Pancreas (tissue), 10 donors: Measurements from ENCODE around the gene CPT1A. TPM values are rescaled to one million over a fixed set of nuclear protein-coding genes. Genes with fewer than 3 reads are reported as not detected.

Experiments
- ATAC-seq, 4 donors: fragments of 200-7000 bp; cut with Tn5 transposase; one replicate each; pipeline versions ENCODE4 v1.8.0 to v1.9.1; 2020; ENCODE audit warnings: mild to moderate bottlenecking in 4 of 4, moderate library complexity in 4 of 4
- DNase-seq, 6 donors: peaks; one replicate each; pipeline ENCODE4 v3.0.0-alpha.2; 2020
- FAIRE-seq: peaks from 2 replicates; lab custom pipeline; 2012; peaks lifted over from hg19 to GRCh38; lab: Jason Lieb, UNC
- H3K27ac ChIP-seq, 4 donors: fragments of 200-600 bp; sonication (generic); 1 replicate in 3 of 4; 2 replicates in 1 of 4; pipeline versions ENCODE4 v1.5.0 to v1.8.0; 2020
- H3K27me3 ChIP-seq, 4 donors: fragments of 200-600 bp; one replicate each; pipeline ENCODE4 v1.8.0; 2021
- H3K36me3 ChIP-seq, 3 donors: fragments of 200-600 bp; sonication (generic) in 1 of 3; one replicate each; pipeline versions ENCODE4 v1.5.0 to v1.8.0; 2020 to 2021
- H3K4me1 ChIP-seq, 3 donors: fragments of 200-600 bp; one replicate each; pipeline ENCODE4 v1.8.0; 2021
- H3K4me3 ChIP-seq, 4 donors: fragments of 200-600 bp; sonication (generic) in 2 of 4; one replicate each; pipeline versions ENCODE4 v1.5.0 to v1.8.0; 2020 to 2021
- H3K9me3 ChIP-seq, 4 donors: fragments of 200-600 bp; one replicate each; pipeline ENCODE4 v1.8.0; 2021
- WGBS, 2 donors: extraction: QIAGEN DNeasy Blood & Tissue Kit; methylation state at CpG; one replicate each; pipeline ENCODE4 v1.1.7; 2013; 5-methylcytosine and 5-hydroxymethylcytosine counted together
- intact Hi-C, 3 donors: fragments of 100-400 bp; cut with DNase I; formaldehyde crosslinking; loops; one replicate each; pipeline versions ENCODE4 v1.11.1 to v1.14.2; 2022
- polyA plus RNA-seq, 2 donors: library from polyadenylated mRNA; stranded (reverse); fragments of 200-250 nt; gene quantifications; one replicate each; pipeline ENCODE4 v1.2.3, GENCODE V29; 2013
- total RNA-seq, 6 donors: library from RNA; stranded (reverse); fragmentation: NEBNext Ultra II Directional in 4 of 6; extraction: Animal tissue kit (Norgen Biotek cat#: 25700) in 4 of 6; gene quantifications; one replicate each; pipeline versions ENCODE4 v1.2.1 to v1.2.4, GENCODE V29; 2021 to 2023
- TF ChIP-seq, protein P1 (sequence below), 4 donors: fragments of 200-600 bp; sonication (generic) in 3 of 4; IDR thresholded peaks; one replicate each; pipeline versions ENCODE4 v1.5.0 to v1.8.0; 2021; ENCODE audit warnings: antibody characterized with exemption in 4 of 4
- donor health status: healthy with polysubstance abuse.
- donor health status: DM: no; HTN: no; CAD: no; lungs with moderate emphysema.
- donor health status: DM: no; HTN: no; CAD: no.
- donor health status: control.
- donor health status: control.
- donor health status: Bipolar disorder and iron deficiency.
- donor health status: DM: yes; HTN: yes; CAD: no.
- donor health status: DM: no; HTN: no; CAD: no.
- donor health status: DM: no; HTN: no; CAD: no.
- donor health status: DM: yes; HTN: yes; CAD: no.

CPT1A gene
- total and polyA plus RNA-seq, 8 donors, result 9.5 to 33.7 (median 20.5) TPM

DNA sequence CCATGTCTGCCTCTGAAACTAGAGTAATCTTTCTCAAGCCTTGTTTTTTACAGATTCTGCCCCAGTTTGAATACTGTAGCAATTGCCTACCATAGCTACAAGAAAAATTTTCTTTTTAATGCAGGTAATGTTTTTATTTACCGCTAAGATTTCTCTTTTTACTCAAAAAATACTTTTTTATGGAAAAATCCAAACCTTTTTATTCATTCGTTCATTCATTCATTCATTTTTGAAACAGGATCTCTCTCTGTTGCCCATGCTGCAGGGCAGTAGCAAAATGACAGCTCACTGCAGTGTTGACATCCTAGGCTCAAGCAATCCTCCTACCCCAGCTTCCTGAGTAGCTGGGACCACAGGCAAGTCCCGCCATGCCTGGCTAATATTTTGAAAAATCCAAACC is 2.7 kb upstream of the CPT1A start:
- Histone ChIP-seq H3K4me3 (peak overlapping the region in 2 of 4 donors; percentile 11 to 64), H3K27ac (peak overlapping the region; percentile 50 to 71 (median 60)), H3K9me3 (no peaks in the 10 kb centered on the region), H3K27me3 (no peaks in the 10 kb centered on the region), H3K36me3 (no peaks in the 10 kb centered on the region), H3K4me1 (peaks cover 0 to 13% (median 0%) of the 10 kb centered on the region in 3 donors)
- DNase-seq (no peak), FAIRE-seq (no peak), ATAC-seq (no peak)
- TF ChIP-seq, protein P1, sequence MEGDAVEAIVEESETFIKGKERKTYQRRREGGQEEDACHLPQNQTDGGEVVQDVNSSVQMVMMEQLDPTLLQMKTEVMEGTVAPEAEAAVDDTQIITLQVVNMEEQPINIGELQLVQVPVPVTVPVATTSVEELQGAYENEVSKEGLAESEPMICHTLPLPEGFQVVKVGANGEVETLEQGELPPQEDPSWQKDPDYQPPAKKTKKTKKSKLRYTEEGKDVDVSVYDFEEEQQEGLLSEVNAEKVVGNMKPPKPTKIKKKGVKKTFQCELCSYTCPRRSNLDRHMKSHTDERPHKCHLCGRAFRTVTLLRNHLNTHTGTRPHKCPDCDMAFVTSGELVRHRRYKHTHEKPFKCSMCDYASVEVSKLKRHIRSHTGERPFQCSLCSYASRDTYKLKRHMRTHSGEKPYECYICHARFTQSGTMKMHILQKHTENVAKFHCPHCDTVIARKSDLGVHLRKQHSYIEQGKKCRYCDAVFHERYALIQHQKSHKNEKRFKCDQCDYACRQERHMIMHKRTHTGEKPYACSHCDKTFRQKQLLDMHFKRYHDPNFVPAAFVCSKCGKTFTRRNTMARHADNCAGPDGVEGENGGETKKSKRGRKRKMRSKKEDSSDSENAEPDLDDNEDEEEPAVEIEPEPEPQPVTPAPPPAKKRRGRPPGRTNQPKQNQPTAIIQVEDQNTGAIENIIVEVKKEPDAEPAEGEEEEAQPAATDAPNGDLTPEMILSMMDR (IDR thresholded peaks at IDR 0.05), result no peak
- WGBS, 2 donors, result 74 to 76% methylated on average over 3 of the region's 3 CpGs
- intact Hi-C loops, result no loop called here

DNA sequence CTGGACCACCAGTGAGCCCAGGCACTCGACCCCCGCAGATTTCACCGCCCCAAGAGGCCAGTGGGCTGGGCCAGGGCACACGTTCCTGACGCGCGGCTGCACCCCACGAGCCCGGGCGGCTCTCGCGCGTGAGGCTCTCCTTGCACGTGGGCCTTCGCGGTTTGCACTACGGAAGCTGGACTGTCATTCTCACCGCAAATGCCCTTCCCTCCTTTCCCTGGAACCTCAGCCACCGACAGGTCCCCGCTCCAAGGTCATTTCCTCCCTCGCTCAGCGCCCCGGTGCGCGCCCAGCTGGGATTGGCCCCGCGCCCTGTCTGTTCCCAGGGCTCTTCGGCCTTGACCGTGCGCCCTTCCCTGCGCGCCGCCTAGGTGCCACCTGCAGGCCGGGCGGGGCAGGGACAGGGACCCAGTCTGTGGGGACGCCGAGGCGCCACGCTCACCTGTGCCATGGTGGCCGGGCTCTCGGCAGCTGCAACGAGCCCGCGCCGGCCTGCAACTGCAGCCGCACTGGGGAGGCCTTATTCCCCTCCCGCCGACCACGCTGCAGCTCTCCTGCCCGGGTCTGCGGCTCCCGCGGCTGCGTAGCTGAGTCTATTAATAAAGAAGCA is 2.1 kb upstream of the CPT1A start:
- WGBS, 2 donors, result 4 to 5% methylated on average over 54 of the region's 54 CpGs
- peak; percentile 89 to 98 (median 95) for DNase-seq
- Histone ChIP-seq H3K36me3 (no peaks in the 10 kb centered on the region), H3K27me3 (no peaks in the 10 kb centered on the region), H3K4me1 (peaks cover 0 to 13% (median 0%) of the 10 kb centered on the region in 3 donors), H3K4me3 (peak overlapping the region in 3 of 4 donors; percentile 11 to 64 (median 12)), H3K9me3 (no peaks in the 10 kb centered on the region), H3K27ac (peak overlapping the region; percentile 50 to 71 (median 60))
- peak; percentile 63 to 77 (median 72) for ATAC-seq
- no peak for FAIRE-seq
- intact Hi-C loops, result no loop called here
- TF ChIP-seq, protein P1 (IDR thresholded peaks at IDR 0.05), result peak; percentile 28 to 68 (median 48)

DNA sequence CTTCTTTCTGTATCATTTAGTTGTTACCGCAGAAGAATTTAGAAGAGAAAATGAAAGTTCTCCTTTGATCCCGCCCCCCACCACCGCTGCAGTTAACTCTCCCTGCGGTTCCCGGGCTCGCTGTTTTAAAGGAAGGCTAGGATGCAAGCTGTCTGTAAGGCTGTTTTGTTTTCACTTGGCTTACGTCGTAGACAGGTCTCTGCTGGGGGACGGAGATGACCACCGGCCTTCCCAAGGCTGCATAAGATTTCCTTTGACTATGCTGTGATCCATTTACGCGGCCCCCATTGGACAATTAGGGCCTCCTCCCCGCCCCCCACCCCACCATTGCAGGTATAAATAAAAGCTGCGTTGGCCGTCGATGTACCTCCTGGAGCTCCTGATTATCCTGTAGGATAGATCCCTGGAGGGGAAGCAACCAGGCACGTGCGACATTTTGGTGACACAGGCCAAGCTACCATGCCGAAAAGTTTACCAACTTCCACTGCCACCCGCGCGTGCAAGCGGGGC is 1.4 kb upstream of the CPT1A start:
- peak overlapping the region in 3 of 4 donors; percentile 50 to 71 (median 62) for H3K27ac ChIP-seq
- no peaks in the 10 kb centered on the region for H3K36me3 ChIP-seq
- DNase-seq, result no peak
- TF ChIP-seq, protein P1 (IDR thresholded peaks at IDR 0.05), result no peak
- no peaks in the 10 kb centered on the region for H3K9me3 ChIP-seq
- no peak for ATAC-seq
- H3K4me3 ChIP-seq, result peak overlapping the region in 1 of 4 donors; percentile 64
- H3K4me1 ChIP-seq, result peaks cover 2 to 18% (median 6%) of the 10 kb centered on the region in 3 donors
- 45% methylated on average over 23 of the region's 23 CpGs for WGBS, 2 donors
- intact Hi-C loops, result no loop called here
- no peak for FAIRE-seq
- H3K27me3 ChIP-seq, result no peaks in the 10 kb centered on the region

DNA sequence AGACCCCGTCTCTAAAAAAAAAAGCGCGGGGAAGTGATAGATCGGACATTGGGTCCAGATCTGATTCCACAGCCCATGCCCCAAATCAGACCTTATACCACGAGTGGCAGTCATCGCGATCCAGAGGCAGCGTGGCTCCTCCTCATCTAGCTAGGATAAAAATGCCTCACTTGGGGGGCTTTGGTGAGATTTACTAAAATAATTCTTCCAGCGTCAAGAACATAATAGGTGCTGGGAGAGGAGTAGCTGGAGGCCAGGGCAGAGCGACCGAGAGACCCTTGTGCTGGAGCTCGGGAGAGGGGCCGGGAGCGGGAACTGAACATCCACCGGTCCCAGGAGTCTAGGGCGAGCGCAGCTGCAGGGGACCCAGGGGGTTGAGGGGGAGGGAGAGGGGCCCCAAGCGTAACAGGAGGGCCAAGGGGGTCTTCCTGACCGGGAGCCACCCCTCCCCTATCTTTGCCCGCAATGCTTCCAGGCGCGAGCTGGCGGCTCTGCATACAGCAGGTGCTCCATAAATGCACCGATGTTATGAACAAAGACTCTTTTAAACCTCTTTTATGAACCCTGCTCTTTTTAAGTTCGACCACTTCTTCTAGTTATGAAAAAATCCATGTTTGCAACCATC is 823 bp upstream of the CPT1A start:
- Histone ChIP-seq H3K36me3 (no peaks in the 10 kb centered on the region), H3K4me1 (peaks cover 8 to 23% (median 12%) of the 10 kb centered on the region in 3 donors), H3K4me3 (peak overlapping the region in 1 of 4 donors; percentile 64), H3K27ac (no peak overlapping the region), H3K27me3 (no peaks in the 10 kb centered on the region), H3K9me3 (no peaks in the 10 kb centered on the region)
- FAIRE-seq (no peak), DNase-seq (peak in 2 of 6 donors; percentile 50 to 71), ATAC-seq (no peak)
- TF ChIP-seq, protein P1 (IDR thresholded peaks at IDR 0.05), result no peak
- WGBS, 2 donors, result 64 to 66% methylated on average over 25 of the region's 25 CpGs
- intact Hi-C loops, result no loop called here
